Islet of Langerhans (tissue), 1 donor: ENCODE measurements around the gene GJA4.
"Not testable (repeated sequence)": the region's sequence is repeated elsewhere in the genome, so short reads cannot be mapped to it uniquely, and the experiment has no call there.

Experiments
- FAIRE-seq: peaks from one replicate; lab custom pipeline; 2011; peaks lifted over from hg19 to GRCh38; lab: Jason Lieb, UNC

GJA4 gene

GRCh38 chr1:34792424-34792823, 375 bp upstream of the GJA4 start:
- FAIRE-seq: no peak

GRCh38 chr1:34794001-34794789, 1.4 kb downstream of the GJA4 start:
- FAIRE-seq: no peak

GRCh38 chr1:34794790-34795180, 2.0 kb downstream of the GJA4 start:
- FAIRE-seq: no peak

- FAIRE-seq: no peak
Measured at GRCh38 chr1:34795916-34796315, 3.1 kb downstream of the GJA4 start.

- FAIRE-seq: no peak
Measured at GRCh38 chr1:34796990-34797389, 4.2 kb downstream of the GJA4 start.

- no peak for FAIRE-seq
Measured at GRCh38 chr1:34800214-34800613, 7.4 kb downstream of the GJA4 start.

GRCh38 chr1:34803770-34804169, 11.0 kb downstream of the GJA4 start:
- FAIRE-seq: no peak

GRCh38 chr1:34806396-34806795, 13.6 kb downstream of the GJA4 start:
- no peak for FAIRE-seq

GRCh38 chr1:34808051-34808810, 15.4 kb downstream of the GJA4 start:
- no peak for FAIRE-seq

GRCh38 chr1:34810781-34811180, 18.0 kb downstream of the GJA4 start:
- not testable (repeated sequence) for FAIRE-seq

GRCh38 chr1:34816332-34816731, 23.5 kb downstream of the GJA4 start:
- FAIRE-seq: no peak

GRCh38 chr1:34816778-34817177, 24.0 kb downstream of the GJA4 start:
- no peak for FAIRE-seq

- FAIRE-seq: not testable (repeated sequence)
Measured at GRCh38 chr1:34818862-34819261, 26.1 kb downstream of the GJA4 start.

GRCh38 chr1:34822202-34822601, 29.4 kb downstream of the GJA4 start:
- FAIRE-seq: no peak

- FAIRE-seq: no peak
Measured at GRCh38 chr1:34824817-34825454, 32.1 kb downstream of the GJA4 start.

- no peak for FAIRE-seq
Measured at GRCh38 chr1:34825455-34826091, 32.8 kb downstream of the GJA4 start.

- no peak for FAIRE-seq
Measured at GRCh38 chr1:34827341-34827941, 34.6 kb downstream of the GJA4 start.

GRCh38 chr1:34828611-34829010, 35.8 kb downstream of the GJA4 start:
- no peak for FAIRE-seq

GRCh38 chr1:34829250-34829649, 36.5 kb downstream of the GJA4 start:
- FAIRE-seq: no peak

GRCh38 chr1:34831721-34832246, 39.0 kb downstream of the GJA4 start:
- FAIRE-seq: no peak

- FAIRE-seq: no peak
Measured at GRCh38 chr1:34833711-34834110, 40.9 kb downstream of the GJA4 start.
